ENCODE measurements around the gene ROBO3.

ROBO3 gene

DNA sequence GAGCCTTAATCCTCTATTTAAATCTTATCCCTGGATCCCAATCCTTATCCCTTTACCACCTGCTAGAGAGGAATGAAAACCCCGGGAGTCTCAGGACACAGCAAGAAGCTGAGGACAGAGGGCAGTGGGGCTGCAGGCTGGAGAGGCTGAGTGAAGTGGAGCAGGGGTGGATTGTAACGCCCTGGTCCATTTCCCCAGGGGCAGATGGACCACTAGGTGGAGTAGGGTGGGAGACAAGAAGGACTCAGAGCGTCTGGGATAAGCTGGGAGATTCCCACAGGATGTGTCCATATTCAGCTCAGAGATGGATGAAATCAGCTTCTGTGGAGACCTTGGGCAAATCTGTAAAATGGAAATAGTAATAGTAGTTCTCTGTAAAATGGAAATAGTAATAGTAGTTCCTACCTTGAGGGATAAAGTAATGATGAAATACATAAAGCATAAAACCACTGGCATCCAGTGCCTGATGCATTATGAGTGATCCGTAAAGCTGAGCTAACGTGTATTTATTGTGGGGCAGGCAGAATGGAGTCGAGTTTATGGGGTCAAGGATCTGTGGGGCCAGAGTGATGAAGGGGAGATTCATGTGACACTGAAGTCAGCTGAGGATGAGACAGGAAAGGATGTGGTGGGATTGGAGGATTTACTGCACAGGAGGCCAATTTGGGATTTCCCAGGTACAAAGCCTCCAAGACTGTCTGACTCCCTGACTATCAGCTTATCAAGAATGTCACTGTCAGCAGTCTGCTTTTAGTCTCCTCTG, 34.3 kb downstream of the ROBO3 start:
- no peak overlapping the region for H2AFZ ChIP-seq (ENCODE audit: low read length)
- no peak overlapping the region for H3K4me2 ChIP-seq (ENCODE audit: low read length)
- no peaks in the 10 kb centered on the region for H3K4me1 ChIP-seq (ENCODE audit: insufficient read depth, low read length, severe bottlenecking)
- H3K9me2 ChIP-seq (ENCODE audit: low read depth, low read length) = no peaks in the 10 kb centered on the region
- H3K4me3 ChIP-seq (ENCODE audit: low read depth, low read length, poor library complexity, severe bottlenecking) = no peak overlapping the region
- no peaks in the 10 kb centered on the region for H3F3A ChIP-seq (ENCODE audit: insufficient read depth, low read length)
- no peaks in the 10 kb centered on the region for H3K79me2 ChIP-seq (ENCODE audit: insufficient read depth, low read length)
- no peaks in the 10 kb centered on the region for H3K27me3 ChIP-seq (ENCODE audit: insufficient read depth, low read length)
- no peaks in the 10 kb centered on the region for H3K9me3 ChIP-seq (ENCODE audit: low read length)
- H3K36me3 ChIP-seq (ENCODE audit: insufficient read depth, low read length) = no peaks in the 10 kb centered on the region
- H3K9ac ChIP-seq (ENCODE audit: low read length) = no peak overlapping the region
- TF ChIP-seq EZH2 (IDR thresholded peaks at IDR 0.05; ENCODE audit: borderline replicate concordance, low read length) (no peak), CTCF (IDR thresholded peaks at IDR 0.05; ENCODE audit: low read length) (no peak)
- no peak overlapping the region for H3K27ac ChIP-seq (ENCODE audit: low read depth, low read length, poor library complexity, severe bottlenecking)
- H4K20me1 ChIP-seq (ENCODE audit: insufficient read depth, low read length) = no peaks in the 10 kb centered on the region

GRCh38 chr11:124900464-124900863, 35.2 kb downstream of the ROBO3 start:
- Histone ChIP-seq H3K9me3 (ENCODE audit: low read length) (no peaks in the 10 kb centered on the region), H4K20me1 (ENCODE audit: insufficient read depth, low read length) (no peaks in the 10 kb centered on the region), H3K79me2 (ENCODE audit: insufficient read depth, low read length) (no peaks in the 10 kb centered on the region), H3K36me3 (ENCODE audit: insufficient read depth, low read length) (no peaks in the 10 kb centered on the region), H3K27me3 (ENCODE audit: insufficient read depth, low read length) (no peaks in the 10 kb centered on the region), H3F3A (ENCODE audit: insufficient read depth, low read length) (no peaks in the 10 kb centered on the region), H2AFZ (ENCODE audit: low read length) (no peak overlapping the region), H3K4me3 (ENCODE audit: low read depth, low read length, poor library complexity, severe bottlenecking) (no peak overlapping the region), H3K27ac (ENCODE audit: low read depth, low read length, poor library complexity, severe bottlenecking) (no peak overlapping the region), H3K9ac (ENCODE audit: low read length) (no peak overlapping the region), H3K4me2 (ENCODE audit: low read length) (no peak overlapping the region), H3K9me2 (ENCODE audit: low read depth, low read length) (no peaks in the 10 kb centered on the region), H3K4me1 (ENCODE audit: insufficient read depth, low read length, severe bottlenecking) (no peaks in the 10 kb centered on the region)
- no peak for TF ChIP-seq CTCF (IDR thresholded peaks at IDR 0.05; ENCODE audit: low read length)
- TF ChIP-seq EZH2 (IDR thresholded peaks at IDR 0.05; ENCODE audit: borderline replicate concordance, low read length) = no peak

DNA sequence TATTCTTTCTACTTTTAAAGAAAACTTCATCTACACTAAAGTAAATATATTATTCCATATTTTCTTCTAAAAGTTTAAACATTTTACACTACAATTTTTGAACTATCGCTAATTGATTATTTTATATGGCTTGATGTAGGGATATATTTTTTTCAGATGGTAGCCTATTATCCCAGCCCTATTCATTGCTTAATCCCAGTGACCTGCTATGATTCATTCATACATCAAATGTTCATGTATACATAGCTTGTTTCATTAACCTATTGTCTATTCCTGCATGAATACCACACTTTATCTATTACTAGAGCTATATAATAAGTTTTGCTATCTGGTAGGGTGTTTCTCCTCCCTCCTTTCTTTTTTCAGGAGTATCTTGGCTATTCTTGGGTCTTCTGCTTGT, 37.4 kb downstream of the ROBO3 start:
- Histone ChIP-seq H3K9me2 (ENCODE audit: low read depth, low read length) (no peaks in the 10 kb centered on the region), H3K4me3 (ENCODE audit: low read depth, low read length, poor library complexity, severe bottlenecking) (no peak overlapping the region), H3K9ac (ENCODE audit: low read length) (no peak overlapping the region), H3K27me3 (ENCODE audit: insufficient read depth, low read length) (no peaks in the 10 kb centered on the region), H3K36me3 (ENCODE audit: insufficient read depth, low read length) (no peaks in the 10 kb centered on the region), H2AFZ (ENCODE audit: low read length) (no peak overlapping the region), H3K9me3 (ENCODE audit: low read length) (no peaks in the 10 kb centered on the region), H3F3A (ENCODE audit: insufficient read depth, low read length) (no peaks in the 10 kb centered on the region), H3K4me1 (ENCODE audit: insufficient read depth, low read length, severe bottlenecking) (no peaks in the 10 kb centered on the region), H3K27ac (ENCODE audit: low read depth, low read length, poor library complexity, severe bottlenecking) (no peak overlapping the region), H3K79me2 (ENCODE audit: insufficient read depth, low read length) (no peaks in the 10 kb centered on the region), H3K4me2 (ENCODE audit: low read length) (no peak overlapping the region), H4K20me1 (ENCODE audit: insufficient read depth, low read length) (no peaks in the 10 kb centered on the region)
- TF ChIP-seq CTCF (IDR thresholded peaks at IDR 0.05; ENCODE audit: low read length) (no peak), EZH2 (IDR thresholded peaks at IDR 0.05; ENCODE audit: borderline replicate concordance, low read length) (no peak)

Data from OCI-LY1 (cell line).